Panc1 (cell line): Measurements from ENCODE around the gene ATP9A. TPM values are rescaled to one million over a fixed set of nuclear protein-coding genes. Genes with fewer than 3 reads are reported as not detected.
"Not testable (repeated sequence)": the region's sequence is repeated elsewhere in the genome, so short reads cannot be mapped to it uniquely, and the experiment has no call there.

Source experiments
- ATAC-seq: fragments of 200-7000 bp; cut with Tn5 transposase; 2 replicates; pipeline ENCODE4 v1.9.1; 2020; ENCODE audit warnings: mild to moderate bottlenecking, moderate library complexity
- BruUV-seq: library from RNA; stranded (reverse); fragments of 400-500 nt; replicated peaks from 2 replicates; lab custom pipeline; 2021; lab: Mats Ljungman, UMichigan
- CTCF ChIA-PET: fragments of 300-600 bp; sonication (Branson Sonifier 250); formaldehyde crosslinking; loops from one replicate; lab custom pipeline; 2022; ENCODE audit warnings: antibody characterized with exemption; lab: Charles Lee
- POLR2A ChIA-PET: fragments of 300-600 bp; sonication (Branson Sonifier 250); formaldehyde crosslinking; loops from one replicate; lab custom pipeline; 2022; ENCODE audit warnings: antibody characterized with exemption; lab: Charles Lee
- DNase-seq: peaks from one replicate; pipeline ENCODE4 v3.0.0-alpha.2; 2010; ENCODE audit warnings: low read depth, low spot score
- H3K27ac ChIP-seq: 2 replicates; pipeline ENCODE4 v1.5.1; 2011; ENCODE audit warnings: mild to moderate bottlenecking, low read length, inconsistent platforms
- H3K27me3 ChIP-seq: fragments of 200-500 bp; sonication (Bioruptor generic); 2 replicates; pipeline ENCODE4 v1.6.0; 2014; ENCODE audit warnings: low read length, inconsistent platforms; ENCODE audit not compliant: control insufficient read depth, insufficient read depth
- H3K36me3 ChIP-seq: fragments of 200-500 bp; sonication (Bioruptor generic); 2 replicates; pipeline ENCODE4 v1.5.1; 2014; ENCODE audit warnings: inconsistent platforms, mild to moderate bottlenecking, low read length, moderate library complexity; ENCODE audit not compliant: control insufficient read depth, insufficient read depth
- H3K4me1 ChIP-seq: 2 replicates; pipeline ENCODE4 v1.5.1; 2011; ENCODE audit warnings: inconsistent platforms, mild to moderate bottlenecking, low read length, moderate library complexity; ENCODE audit not compliant: control insufficient read depth, insufficient read depth
- H3K4me3 ChIP-seq, 2 experiments: 2 replicates each; pipeline ENCODE4 v1.5.1; 2011 to 2012; ENCODE audit warnings: low read depth in 2 of 2, low read length in 2 of 2, mild to moderate bottlenecking in 2 of 2, inconsistent platforms in 1 of 2, moderate library complexity in 1 of 2
- H3K9me3 ChIP-seq: fragments of 200-500 bp; sonication (Bioruptor generic); 2 replicates; pipeline ENCODE4 v1.5.1; 2014; ENCODE audit warnings: low read depth, mild to moderate bottlenecking, inconsistent platforms, low read length, moderate library complexity; ENCODE audit not compliant: control insufficient read depth, insufficient read depth
- POLR2AphosphoS5 ChIP-seq: IDR thresholded peaks from 2 replicates; pipeline ENCODE4 v1.6.1; 2012; ENCODE audit warnings: mild to moderate bottlenecking, low read depth, low read length, moderate library complexity
- SIN3A ChIP-seq: IDR thresholded peaks from 2 replicates; pipeline ENCODE4 v1.6.1; 2012; ENCODE audit warnings: low read depth, mild to moderate bottlenecking, low read length, moderate library complexity, borderline replicate concordance; ENCODE audit not compliant: insufficient read depth
- TCF7L2 ChIP-seq: IDR thresholded peaks from 2 replicates; pipeline ENCODE4 v1.6.1; 2011; ENCODE audit warnings: mild to moderate bottlenecking, low read depth, low read length, inconsistent platforms
- in situ Hi-C: cut with HindIII; loops from 2 replicates; pipeline ENCODE4 v1.10.0; 2016; ENCODE audit warnings: low sequenced_read_pairs, low pct_unique_long_range_greater_than_20kb
- intact Hi-C: fragments of 100-400 bp; cut with micrococcal nuclease; formaldehyde crosslinking; loops from one replicate; pipeline ENCODE4 v1.10.0; 2022; ENCODE audit not compliant: unreplicated experiment
- total RNA-seq: library from RNA; stranded (reverse); gene quantifications from one replicate; pipeline ENCODE4 v1.2.1, GENCODE V29; 2021; ENCODE audit not compliant: unreplicated experiment
- TF ChIP-seq, protein P1 (sequence below): fragments of 450-650 bp; IDR thresholded peaks from 2 replicates; pipeline ENCODE4 v1.5.1; 2017; ENCODE audit warnings: mild to moderate bottlenecking
- TF ChIP-seq, protein P2 (sequence below), 2 experiments: IDR thresholded peaks; 2 replicates each; pipeline ENCODE4 v1.6.1; 2011 to 2012; ENCODE audit warnings: low read depth in 2 of 2, control low read depth in 1 of 2, low read length in 1 of 2, mild to moderate bottlenecking in 1 of 2, moderate library complexity in 1 of 2; ENCODE audit not compliant: insufficient read depth in 1 of 2

The ATP9A gene
- total RNA-seq, 1 experiment from 2014 or later: 8.7 TPM

DNA sequence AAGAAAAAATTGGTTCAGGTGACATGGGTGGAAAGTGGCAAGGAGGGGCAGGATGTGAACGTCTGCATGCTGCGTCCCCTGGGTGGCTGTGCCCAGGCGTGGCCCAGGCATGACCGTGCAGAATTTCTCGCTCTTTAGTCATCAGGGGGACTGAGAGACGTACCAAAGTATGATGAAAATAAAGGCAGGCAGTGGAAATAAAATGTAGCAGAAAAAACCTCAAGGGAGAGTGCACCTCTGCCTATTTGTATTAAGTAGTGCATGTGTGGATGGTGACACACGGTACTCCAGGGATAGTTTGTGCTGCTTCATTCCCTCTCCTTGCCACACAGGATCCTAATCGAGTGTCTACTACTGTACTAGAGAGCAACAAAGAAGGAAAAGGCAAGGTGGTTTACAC, 81.1 kb downstream of the ATP9A start:
- Histone ChIP-seq H3K9me3 (no peaks in the 10 kb centered on the region), H3K27ac (no peak overlapping the region), H3K27me3 (no peaks in the 10 kb centered on the region), H3K4me1 (no peaks in the 10 kb centered on the region), H3K36me3 (no peaks in the 10 kb centered on the region), H3K4me3 (no peak overlapping the region)
- no TSS peak for BruUV-seq
- in situ Hi-C loops (no loop called here), intact Hi-C loops (no loop called here)
- ChIA-PET CTCF (no interaction called here), POLR2A (no interaction called here)
- DNase-seq (no peak), ATAC-seq (no peak)
- TF ChIP-seq, protein P1, sequence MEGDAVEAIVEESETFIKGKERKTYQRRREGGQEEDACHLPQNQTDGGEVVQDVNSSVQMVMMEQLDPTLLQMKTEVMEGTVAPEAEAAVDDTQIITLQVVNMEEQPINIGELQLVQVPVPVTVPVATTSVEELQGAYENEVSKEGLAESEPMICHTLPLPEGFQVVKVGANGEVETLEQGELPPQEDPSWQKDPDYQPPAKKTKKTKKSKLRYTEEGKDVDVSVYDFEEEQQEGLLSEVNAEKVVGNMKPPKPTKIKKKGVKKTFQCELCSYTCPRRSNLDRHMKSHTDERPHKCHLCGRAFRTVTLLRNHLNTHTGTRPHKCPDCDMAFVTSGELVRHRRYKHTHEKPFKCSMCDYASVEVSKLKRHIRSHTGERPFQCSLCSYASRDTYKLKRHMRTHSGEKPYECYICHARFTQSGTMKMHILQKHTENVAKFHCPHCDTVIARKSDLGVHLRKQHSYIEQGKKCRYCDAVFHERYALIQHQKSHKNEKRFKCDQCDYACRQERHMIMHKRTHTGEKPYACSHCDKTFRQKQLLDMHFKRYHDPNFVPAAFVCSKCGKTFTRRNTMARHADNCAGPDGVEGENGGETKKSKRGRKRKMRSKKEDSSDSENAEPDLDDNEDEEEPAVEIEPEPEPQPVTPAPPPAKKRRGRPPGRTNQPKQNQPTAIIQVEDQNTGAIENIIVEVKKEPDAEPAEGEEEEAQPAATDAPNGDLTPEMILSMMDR: no peak
- no peak for TF ChIP-seq SIN3A
- no peak for TF ChIP-seq POLR2AphosphoS5
- no peak for TF ChIP-seq TCF7L2
- TF ChIP-seq, protein P2, sequence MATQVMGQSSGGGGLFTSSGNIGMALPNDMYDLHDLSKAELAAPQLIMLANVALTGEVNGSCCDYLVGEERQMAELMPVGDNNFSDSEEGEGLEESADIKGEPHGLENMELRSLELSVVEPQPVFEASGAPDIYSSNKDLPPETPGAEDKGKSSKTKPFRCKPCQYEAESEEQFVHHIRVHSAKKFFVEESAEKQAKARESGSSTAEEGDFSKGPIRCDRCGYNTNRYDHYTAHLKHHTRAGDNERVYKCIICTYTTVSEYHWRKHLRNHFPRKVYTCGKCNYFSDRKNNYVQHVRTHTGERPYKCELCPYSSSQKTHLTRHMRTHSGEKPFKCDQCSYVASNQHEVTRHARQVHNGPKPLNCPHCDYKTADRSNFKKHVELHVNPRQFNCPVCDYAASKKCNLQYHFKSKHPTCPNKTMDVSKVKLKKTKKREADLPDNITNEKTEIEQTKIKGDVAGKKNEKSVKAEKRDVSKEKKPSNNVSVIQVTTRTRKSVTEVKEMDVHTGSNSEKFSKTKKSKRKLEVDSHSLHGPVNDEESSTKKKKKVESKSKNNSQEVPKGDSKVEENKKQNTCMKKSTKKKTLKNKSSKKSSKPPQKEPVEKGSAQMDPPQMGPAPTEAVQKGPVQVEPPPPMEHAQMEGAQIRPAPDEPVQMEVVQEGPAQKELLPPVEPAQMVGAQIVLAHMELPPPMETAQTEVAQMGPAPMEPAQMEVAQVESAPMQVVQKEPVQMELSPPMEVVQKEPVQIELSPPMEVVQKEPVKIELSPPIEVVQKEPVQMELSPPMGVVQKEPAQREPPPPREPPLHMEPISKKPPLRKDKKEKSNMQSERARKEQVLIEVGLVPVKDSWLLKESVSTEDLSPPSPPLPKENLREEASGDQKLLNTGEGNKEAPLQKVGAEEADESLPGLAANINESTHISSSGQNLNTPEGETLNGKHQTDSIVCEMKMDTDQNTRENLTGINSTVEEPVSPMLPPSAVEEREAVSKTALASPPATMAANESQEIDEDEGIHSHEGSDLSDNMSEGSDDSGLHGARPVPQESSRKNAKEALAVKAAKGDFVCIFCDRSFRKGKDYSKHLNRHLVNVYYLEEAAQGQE (IDR thresholded peaks at IDR 0.05; ENCODE audit: insufficient read depth in 1 of 2, low read depth in 2 of 2, low read length in 1 of 2): no peak

DNA sequence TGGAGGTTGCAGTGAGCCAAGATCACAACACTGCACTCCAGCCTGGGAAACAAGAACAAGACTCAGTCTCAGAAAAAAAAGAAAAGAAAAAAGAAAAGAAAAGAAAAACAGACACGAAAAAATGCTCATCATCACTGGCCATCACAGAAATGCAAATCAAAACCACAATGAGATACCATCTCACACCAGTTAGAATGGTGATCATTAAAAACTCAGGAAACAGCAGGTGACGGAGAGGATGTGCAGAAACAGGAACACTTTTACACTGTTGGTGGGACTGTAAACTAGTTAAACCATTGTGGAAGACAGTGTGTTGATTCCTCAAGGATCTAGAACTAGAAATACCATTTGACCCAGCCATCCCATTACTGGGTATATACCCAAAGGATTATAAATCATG, 82.7 kb downstream of the ATP9A start:
- ATAC-seq, H3K4me3 ChIP-seq, intact Hi-C loops, H3K27me3 ChIP-seq, H3K9me3 ChIP-seq, DNase-seq, H3K27ac ChIP-seq, CTCF ChIA-PET, POLR2A ChIA-PET, H3K36me3 ChIP-seq, BruUV-seq, in situ Hi-C loops, H3K4me1 ChIP-seq: not testable (repeated sequence)

DNA sequence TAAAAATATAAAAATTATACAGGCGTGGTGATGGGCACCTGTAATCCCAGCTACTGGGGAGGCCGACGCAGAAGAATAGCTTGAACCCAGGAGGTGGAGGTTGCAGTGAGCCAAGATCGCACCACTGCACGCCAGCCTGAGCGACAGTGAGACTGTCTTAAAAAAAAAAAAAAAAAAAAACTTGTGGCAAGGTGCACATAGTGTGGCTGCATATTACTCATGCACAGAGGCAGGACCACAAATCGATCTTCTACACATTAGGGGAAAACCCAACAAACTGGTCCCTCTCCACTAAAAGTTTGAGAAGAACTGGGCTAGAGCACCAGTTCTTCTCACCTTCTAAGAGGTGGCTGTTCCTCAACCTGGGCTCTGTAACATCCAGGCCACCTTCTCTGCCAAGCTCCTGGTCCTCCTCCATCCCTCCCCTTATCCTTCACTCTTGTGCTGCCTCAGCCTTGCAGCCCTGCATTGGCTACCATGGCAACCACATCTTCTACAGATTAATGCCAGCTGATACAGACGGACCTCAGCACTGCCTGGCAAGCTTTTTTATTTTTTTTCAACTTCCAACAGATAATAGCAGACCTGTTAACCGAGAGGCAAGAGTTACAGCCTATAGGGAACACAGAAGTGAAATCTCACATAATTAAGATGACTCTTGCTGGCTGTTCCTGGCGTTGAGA, 88.0 kb downstream of the ATP9A start:
- intact Hi-C loops (no loop called here), in situ Hi-C loops (no loop called here)
- BruUV-seq: no TSS peak
- Histone ChIP-seq H3K27me3 (no peaks in the 10 kb centered on the region), H3K4me1 (no peaks in the 10 kb centered on the region), H3K4me3 (no peak overlapping the region), H3K27ac (no peak overlapping the region), H3K36me3 (no peaks in the 10 kb centered on the region), H3K9me3 (no peaks in the 10 kb centered on the region)
- no peak for DNase-seq
- TF ChIP-seq TCF7L2 (no peak), SIN3A (no peak), POLR2AphosphoS5 (no peak)
- TF ChIP-seq, protein P1: no peak
- TF ChIP-seq, protein P2 (IDR thresholded peaks at IDR 0.05; ENCODE audit: insufficient read depth in 1 of 2, low read depth in 2 of 2, low read length in 1 of 2): no peak
- ATAC-seq: no peak
- CTCF ChIA-PET: no interaction called here
- POLR2A ChIA-PET: no interaction called here
